OCI-LY1 (cell line): ENCODE results near the gene TSKU.
"Not testable (repeated sequence)": the region's sequence is repeated elsewhere in the genome, so short reads cannot be mapped to it uniquely, and the experiment has no call there.

ENCODE experiments used
- H2AFZ ChIP-seq: fragments of 200-600 bp; sonication (generic), shearing (Covaris generic); 2 replicates; pipeline ENCODE4 v1.6.0; 2014; ENCODE audit warnings: antibody characterized with exemption, mild to moderate bottlenecking, low read length
- H3F3A ChIP-seq: fragments of 200-600 bp; sonication (generic), shearing (Covaris generic); 2 replicates; pipeline ENCODE4 v1.6.0; 2014; ENCODE audit warnings: mild to moderate bottlenecking, antibody characterized with exemption, low read length, moderate library complexity; ENCODE audit not compliant: insufficient read depth
- H3K27ac ChIP-seq: fragments of 200-600 bp; sonication (generic); 2 replicates; pipeline ENCODE4 v1.5.1; 2014; ENCODE audit warnings: low read length, mixed run types, mild to moderate bottlenecking, low read depth; ENCODE audit not compliant: poor library complexity, severe bottlenecking
- H3K27me3 ChIP-seq: fragments of 200-600 bp; sonication (generic); 2 replicates; pipeline ENCODE4 v1.6.0; 2014; ENCODE audit warnings: antibody characterized with exemption, mild to moderate bottlenecking, low read length, moderate library complexity; ENCODE audit not compliant: insufficient read depth
- H3K36me3 ChIP-seq: fragments of 200-600 bp; sonication (generic); 2 replicates; pipeline ENCODE4 v1.6.1; 2014; ENCODE audit warnings: mild to moderate bottlenecking, antibody characterized with exemption, low read length, moderate library complexity, mixed read lengths; ENCODE audit not compliant: insufficient read depth
- H3K4me1 ChIP-seq: fragments of 200-600 bp; sonication (generic); 2 replicates; pipeline ENCODE4 v1.5.1; 2014; ENCODE audit warnings: mild to moderate bottlenecking, low read length, moderate library complexity; ENCODE audit not compliant: insufficient read depth, severe bottlenecking
- H3K4me2 ChIP-seq: fragments of 200-600 bp; sonication (generic), shearing (Covaris generic); 2 replicates; pipeline ENCODE4 v1.6.1; 2014; ENCODE audit warnings: low read length
- H3K4me3 ChIP-seq: fragments of 200-600 bp; sonication (generic); 2 replicates; pipeline ENCODE4 v1.5.1; 2014; ENCODE audit warnings: low read length, low read depth, mild to moderate bottlenecking, mixed read lengths; ENCODE audit not compliant: poor library complexity, severe bottlenecking
- H3K79me2 ChIP-seq: fragments of 200-600 bp; shearing (Covaris generic); 2 replicates; pipeline ENCODE4 v1.6.1; 2016; ENCODE audit warnings: mixed run types, low read length, mixed read lengths; ENCODE audit not compliant: insufficient read depth
- H3K9ac ChIP-seq: fragments of 200-600 bp; sonication (generic), shearing (Covaris generic); 2 replicates; pipeline ENCODE4 v1.6.1; 2014; ENCODE audit warnings: mild to moderate bottlenecking, low read length, mixed read lengths
- H3K9me2 ChIP-seq: fragments of 200-600 bp; sonication (generic), shearing (Covaris generic); 2 replicates; pipeline ENCODE4 v1.6.1; 2014; ENCODE audit warnings: low read depth, mild to moderate bottlenecking, low read length, mixed read lengths
- H3K9me3 ChIP-seq: fragments of 200-600 bp; shearing (Covaris generic); 2 replicates; pipeline ENCODE4 v1.6.1; 2014; ENCODE audit warnings: low read length, mixed read lengths
- H4K20me1 ChIP-seq: fragments of 200-600 bp; sonication (generic), shearing (Covaris generic); 2 replicates; pipeline ENCODE4 v1.6.0; 2016; ENCODE audit warnings: mild to moderate bottlenecking, low read length; ENCODE audit not compliant: insufficient read depth
- EZH2 ChIP-seq: fragments of 200-600 bp; sonication (generic), shearing (Covaris generic); IDR thresholded peaks from 2 replicates; pipeline ENCODE4 v1.8.0; 2017; ENCODE audit warnings: borderline replicate concordance, mixed run types, mild to moderate bottlenecking, antibody characterized with exemption, low read length, moderate library complexity, mixed read lengths
- TF ChIP-seq, protein P1 (sequence below): fragments of 200-600 bp; sonication (generic), shearing (Covaris generic); IDR thresholded peaks from 2 replicates; pipeline ENCODE4 v1.5.1; 2017; ENCODE audit warnings: mild to moderate bottlenecking, antibody characterized with exemption, low read length, moderate library complexity, mixed read lengths

Gene TSKU

DNA sequence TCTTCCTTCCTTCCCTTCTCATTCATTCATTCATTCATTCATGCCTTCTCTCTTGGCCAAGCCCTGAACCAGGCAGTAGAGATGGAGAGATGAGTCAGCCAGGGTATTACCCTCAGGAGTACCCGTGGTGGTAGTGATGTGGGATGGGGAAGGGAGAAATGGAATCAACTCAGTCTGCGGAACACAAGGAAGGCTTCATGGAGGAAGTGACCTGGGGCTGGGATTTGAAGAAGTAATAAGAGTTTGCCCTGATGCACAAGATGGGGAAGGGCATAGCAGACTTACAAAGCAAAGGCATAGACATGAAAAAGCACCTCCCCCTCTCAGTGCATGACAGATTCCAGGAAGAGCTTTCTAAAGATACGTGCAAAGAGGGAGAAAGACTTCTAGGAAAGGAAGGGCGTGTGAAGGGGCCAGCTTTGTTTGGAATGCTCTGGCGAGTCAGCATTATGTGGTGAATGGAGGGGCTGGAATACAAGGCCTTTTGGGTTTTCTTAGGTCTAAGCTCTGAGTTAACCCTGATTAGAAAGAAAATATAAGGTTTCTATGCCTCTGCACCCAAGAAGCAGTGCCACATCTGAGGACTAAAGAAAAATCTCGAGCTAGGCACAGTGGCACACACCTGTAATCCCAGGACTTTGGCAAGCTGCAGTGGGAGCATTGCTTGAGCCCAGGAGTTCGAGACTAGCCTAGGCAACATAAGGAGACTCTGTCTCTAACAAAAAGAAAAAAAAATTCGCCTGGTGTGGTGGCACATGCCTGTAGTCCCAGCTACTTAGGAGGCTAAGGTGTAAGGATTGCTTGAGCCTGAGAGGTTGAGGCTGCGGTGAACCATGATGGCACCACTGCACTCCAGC lies 41.2 kb downstream of the TSKU start:
- H2AFZ ChIP-seq = no peak overlapping the region
- TF ChIP-seq, protein P1, sequence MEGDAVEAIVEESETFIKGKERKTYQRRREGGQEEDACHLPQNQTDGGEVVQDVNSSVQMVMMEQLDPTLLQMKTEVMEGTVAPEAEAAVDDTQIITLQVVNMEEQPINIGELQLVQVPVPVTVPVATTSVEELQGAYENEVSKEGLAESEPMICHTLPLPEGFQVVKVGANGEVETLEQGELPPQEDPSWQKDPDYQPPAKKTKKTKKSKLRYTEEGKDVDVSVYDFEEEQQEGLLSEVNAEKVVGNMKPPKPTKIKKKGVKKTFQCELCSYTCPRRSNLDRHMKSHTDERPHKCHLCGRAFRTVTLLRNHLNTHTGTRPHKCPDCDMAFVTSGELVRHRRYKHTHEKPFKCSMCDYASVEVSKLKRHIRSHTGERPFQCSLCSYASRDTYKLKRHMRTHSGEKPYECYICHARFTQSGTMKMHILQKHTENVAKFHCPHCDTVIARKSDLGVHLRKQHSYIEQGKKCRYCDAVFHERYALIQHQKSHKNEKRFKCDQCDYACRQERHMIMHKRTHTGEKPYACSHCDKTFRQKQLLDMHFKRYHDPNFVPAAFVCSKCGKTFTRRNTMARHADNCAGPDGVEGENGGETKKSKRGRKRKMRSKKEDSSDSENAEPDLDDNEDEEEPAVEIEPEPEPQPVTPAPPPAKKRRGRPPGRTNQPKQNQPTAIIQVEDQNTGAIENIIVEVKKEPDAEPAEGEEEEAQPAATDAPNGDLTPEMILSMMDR = no peak
- TF ChIP-seq EZH2 = no peak
- H3K9ac ChIP-seq = no peak overlapping the region
- H3K79me2 ChIP-seq = no peaks in the 10 kb centered on the region
- no peaks in the 10 kb centered on the region for H3K27me3 ChIP-seq
- H3K9me2 ChIP-seq = no peaks in the 10 kb centered on the region
- no peaks in the 10 kb centered on the region for H3K9me3 ChIP-seq
- no peaks in the 10 kb centered on the region for H3K36me3 ChIP-seq
- no peak overlapping the region for H3K27ac ChIP-seq
- no peaks in the 10 kb centered on the region for H3K4me1 ChIP-seq
- no peak overlapping the region for H3K4me3 ChIP-seq
- H3K4me2 ChIP-seq = no peak overlapping the region
- H4K20me1 ChIP-seq = no peaks in the 10 kb centered on the region
- no peaks in the 10 kb centered on the region for H3F3A ChIP-seq

DNA sequence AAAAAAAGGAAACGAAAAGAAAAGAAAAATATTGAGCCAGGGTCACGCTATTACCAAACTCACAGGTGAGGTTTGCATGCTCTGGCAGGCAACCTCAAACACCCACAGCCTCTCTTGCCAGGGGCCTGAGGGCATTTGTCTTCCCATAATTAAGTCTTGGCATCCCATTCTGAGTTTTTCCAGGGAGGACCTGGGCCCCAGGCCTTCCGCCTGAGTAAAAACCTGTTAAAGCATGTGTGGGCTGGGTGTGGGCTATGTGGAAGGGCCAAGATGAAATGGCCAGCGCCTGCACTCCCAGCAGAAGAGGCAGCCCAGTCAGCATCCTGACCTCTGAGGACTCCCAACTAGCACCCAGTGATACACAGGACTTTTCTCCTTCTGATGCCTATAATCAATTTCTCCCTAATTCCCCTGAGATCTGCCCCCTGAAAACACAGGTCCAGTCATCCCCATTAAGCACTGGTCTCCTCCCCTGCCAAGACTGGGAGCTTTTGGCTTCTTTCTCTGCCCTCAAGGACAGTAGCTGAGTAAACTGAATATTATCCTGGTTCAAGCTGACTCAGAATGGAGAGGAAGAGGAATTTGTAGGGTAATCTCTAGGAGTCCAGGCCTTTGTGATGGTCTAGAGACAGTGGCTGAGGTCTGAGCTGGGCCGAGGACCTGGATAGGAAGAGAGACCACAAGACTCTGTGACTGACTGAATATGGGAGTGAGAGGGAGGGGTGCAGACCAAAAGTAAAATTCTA lies 42.0 kb downstream of the TSKU start:
- H3K27ac ChIP-seq = no peak overlapping the region
- H3K4me1 ChIP-seq = no peaks in the 10 kb centered on the region
- no peak overlapping the region for H3K4me3 ChIP-seq
- TF ChIP-seq, protein P1 = no peak
- no peak for TF ChIP-seq EZH2
- H3F3A ChIP-seq = no peaks in the 10 kb centered on the region
- H3K9me3 ChIP-seq = no peaks in the 10 kb centered on the region
- H3K27me3 ChIP-seq = no peaks in the 10 kb centered on the region; the same call in 1 of the 2 replicates
- H3K9ac ChIP-seq = no peak overlapping the region
- no peaks in the 10 kb centered on the region for H3K9me2 ChIP-seq
- H3K4me2 ChIP-seq = no peak overlapping the region
- H3K79me2 ChIP-seq = no peaks in the 10 kb centered on the region
- no peaks in the 10 kb centered on the region for H3K36me3 ChIP-seq
- H4K20me1 ChIP-seq = no peaks in the 10 kb centered on the region
- no peak overlapping the region for H2AFZ ChIP-seq

DNA sequence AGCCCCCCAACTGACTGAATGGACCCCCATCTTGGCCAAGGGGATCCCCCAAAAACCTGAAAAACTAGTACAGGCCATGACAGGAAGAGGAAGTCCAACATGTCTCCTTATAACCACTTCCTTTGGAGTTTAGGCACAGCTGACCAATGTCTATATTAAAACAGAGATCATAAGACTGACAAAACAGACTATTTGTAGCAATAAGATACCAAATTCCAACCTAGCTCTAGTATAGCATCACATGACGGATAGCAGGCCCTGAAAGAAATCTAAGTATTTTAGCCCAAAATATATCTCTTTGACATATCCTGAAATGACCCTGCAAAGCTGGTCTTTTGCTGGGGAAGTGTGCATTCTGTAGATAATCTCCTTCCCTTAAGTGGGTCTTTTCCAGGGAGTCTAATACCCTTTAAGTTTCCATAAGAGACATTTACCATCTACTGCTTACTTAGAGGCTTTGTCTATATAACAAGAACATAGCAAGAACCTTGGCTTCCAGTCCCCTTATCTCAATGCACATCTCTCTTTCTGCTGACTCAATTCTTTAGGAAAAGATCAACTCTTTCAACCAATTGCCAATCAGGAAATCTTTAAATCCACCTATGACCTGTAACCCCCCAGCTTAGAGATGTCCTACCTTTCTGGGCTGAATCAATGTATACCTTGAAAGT lies 42.7 kb downstream of the TSKU start:
- no peak overlapping the region for H3K27ac ChIP-seq

DNA sequence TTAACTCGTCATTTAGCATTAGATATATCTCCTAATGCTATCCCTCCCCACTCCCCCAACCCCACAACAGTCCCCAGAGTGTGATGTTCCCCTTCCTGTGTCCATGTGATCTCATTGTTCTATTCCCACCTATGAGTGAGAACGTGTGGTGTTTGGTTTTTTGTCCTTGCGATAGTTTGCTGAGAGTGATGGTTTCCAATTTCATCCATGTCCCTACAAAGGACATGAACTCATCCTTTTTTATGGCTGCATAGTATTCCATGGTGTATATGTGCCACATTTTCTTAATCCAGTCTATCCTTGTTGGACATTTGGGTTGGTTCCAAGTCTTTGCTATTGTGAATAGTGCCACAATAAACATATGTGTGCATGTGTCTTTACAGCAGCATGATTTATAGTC lies 43.4 kb downstream of the TSKU start:
- not testable (repeated sequence) for H3K9me3 ChIP-seq, H3K36me3 ChIP-seq, H4K20me1 ChIP-seq, H3K27ac ChIP-seq, H3K9me2 ChIP-seq, H3K4me1 ChIP-seq, H3K4me3 ChIP-seq, H3F3A ChIP-seq, H3K79me2 ChIP-seq, H3K9ac ChIP-seq, H2AFZ ChIP-seq, H3K4me2 ChIP-seq, H3K27me3 ChIP-seq

More for the DNA sequence above, 42.7 kb downstream of the TSKU start:
- Histone ChIP-seq H2AFZ (no peak overlapping the region), H3K36me3 (no peaks in the 10 kb centered on the region), H3K27me3 (no peaks in the 10 kb centered on the region; the same call in 1 of the 2 replicates), H4K20me1 (no peaks in the 10 kb centered on the region), H3K9me2 (no peaks in the 10 kb centered on the region), H3K4me1 (no peaks in the 10 kb centered on the region), H3K9ac (no peak overlapping the region), H3K9me3 (no peaks in the 10 kb centered on the region), H3K4me2 (no peak overlapping the region), H3F3A (no peaks in the 10 kb centered on the region), H3K79me2 (no peaks in the 10 kb centered on the region), H3K4me3 (no peak overlapping the region)
- TF ChIP-seq, protein P1 = no peak
- no peak for TF ChIP-seq EZH2

DNA sequence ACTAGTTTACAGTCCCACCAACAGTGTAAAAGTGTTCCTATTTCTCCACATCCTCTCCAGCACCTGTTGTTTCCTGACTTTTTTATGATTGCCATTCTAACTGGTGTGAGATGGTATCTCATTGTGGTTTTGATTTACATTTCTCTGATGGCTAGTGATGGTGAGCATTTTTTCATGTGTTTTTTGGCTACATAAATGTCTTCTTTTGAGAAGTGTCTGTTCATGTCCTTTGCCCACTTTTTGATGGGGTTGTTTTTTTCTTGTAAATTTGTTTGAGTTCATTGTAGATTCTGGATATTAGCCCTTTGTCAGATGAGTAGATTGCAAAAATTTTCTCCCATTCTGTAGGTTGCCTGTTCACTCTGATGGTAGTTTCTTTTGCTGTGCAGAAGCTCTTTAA lies 43.8 kb downstream of the TSKU start:
- not testable (repeated sequence) for H3F3A ChIP-seq, H3K4me3 ChIP-seq, H3K9me3 ChIP-seq, H3K36me3 ChIP-seq, H3K27ac ChIP-seq, H2AFZ ChIP-seq, H3K9ac ChIP-seq, H4K20me1 ChIP-seq, H3K9me2 ChIP-seq, H3K79me2 ChIP-seq, H3K4me1 ChIP-seq, H3K27me3 ChIP-seq, H3K4me2 ChIP-seq
